Right ventricle myocardium superior (tissue), 1 donor: ENCODE data around the gene RILP. TPM values are rescaled to one million over a fixed set of nuclear protein-coding genes. Genes with fewer than 3 reads are reported as not detected.

Experiments used
- ATAC-seq: fragments of 200-7000 bp; cut with Tn5 transposase; one replicate; pipeline ENCODE4 v1.9.1; 2020; ENCODE audit warnings: mild to moderate bottlenecking; ENCODE audit not compliant: poor library complexity
- DNase-seq: peaks from one replicate; pipeline ENCODE4 v3.0.0-alpha.2; 2020
- intact Hi-C: fragments of 100-400 bp; cut with DNase I; formaldehyde crosslinking; loops from one replicate; pipeline ENCODE4 v1.11.2; 2022
- total RNA-seq: library from RNA; stranded (reverse); fragmentation: NEBNext Ultra II Directional; extraction: Animal tissue kit (Norgen Biotek cat#: 25700); gene quantifications from one replicate; pipeline ENCODE4 v1.2.1, GENCODE V29; 2021
- donor health status: DM: no; HTN: yes; CAD: no; lungs with severe emphysema.

The RILP gene
- total RNA-seq, 1 donor from 2014 or later, result 74.6 TPM

GRCh38 chr17:1617620-1618174, 32.0 kb downstream of the RILP start:
- ATAC-seq (peak; percentile 73), DNase-seq (peak; percentile 60)
- intact Hi-C loops, result no loop called here

GRCh38 chr17:1616101-1616500, 33.6 kb downstream of the RILP start:
- ATAC-seq (no peak), DNase-seq (no peak)
- intact Hi-C loops, result no loop called here

GRCh38 chr17:1612400-1612799, 37.3 kb downstream of the RILP start:
- DNase-seq, result no peak
- intact Hi-C loops, result no loop called here
- ATAC-seq, result peak; percentile 16

GRCh38 chr17:1611715-1612114, 38.0 kb downstream of the RILP start:
- ATAC-seq, result peak; percentile 59
- intact Hi-C loops, result no loop called here
- DNase-seq, result no peak

GRCh38 chr17:1608676-1609075, 41.0 kb downstream of the RILP start:
- DNase-seq, result no peak
- intact Hi-C loops, result no loop called here
- ATAC-seq, result no peak

- DNase-seq (no peak), ATAC-seq (no peak)
- intact Hi-C loops, result no loop called here
Measured at GRCh38 chr17:1607971-1608320, 41.7 kb downstream of the RILP start.

GRCh38 chr17:1606352-1606985, 43.2 kb downstream of the RILP start:
- intact Hi-C loops, result no loop called here
- DNase-seq, result no peak
- no peak for ATAC-seq

- intact Hi-C loops, result no loop called here
- DNase-seq, result no peak
- ATAC-seq, result no peak
Measured at GRCh38 chr17:1605681-1606351, 43.9 kb downstream of the RILP start.

GRCh38 chr17:1604831-1605528, 44.7 kb downstream of the RILP start:
- intact Hi-C loops, result no loop called here
- ATAC-seq, result no peak
- no peak for DNase-seq

- intact Hi-C loops, result no loop called here
- ATAC-seq, result no peak
Measured at GRCh38 chr17:1601571-1601970, 48.1 kb downstream of the RILP start.

GRCh38 chr17:1598399-1599095, 51.1 kb downstream of the RILP start:
- intact Hi-C loops, result no loop called here
- ATAC-seq (no peak), DNase-seq (no peak)

More at GRCh38 chr17:1601571-1601970, 48.1 kb downstream of the RILP start:
- no peak for DNase-seq

GRCh38 chr17:1597861-1598342, 51.8 kb downstream of the RILP start:
- DNase-seq (no peak), ATAC-seq (no peak)
- intact Hi-C loops, result no loop called here

Other genes with a start within 250 kb of the RILP start
- 613 TPM for gene YWHAE, start 249.6 kb downstream of the RILP start, total RNA-seq
- gene CRK, start 193.6 kb downstream of the RILP start, total RNA-seq, result 36.0 TPM
- gene MYO1C, start 157.2 kb downstream of the RILP start, total RNA-seq, result 182 TPM
- gene INPP5K, start 133.3 kb downstream of the RILP start, total RNA-seq, result 32.9 TPM
- 46.3 TPM for gene PITPNA, start 87.1 kb downstream of the RILP start, total RNA-seq
- 4.2 TPM for gene SLC43A2, start 21.0 kb downstream of the RILP start, total RNA-seq
- 11.2 TPM for gene SCARF1, start 4.1 kb downstream of the RILP start, total RNA-seq
- 125 TPM for gene PRPF8, start 35.0 kb upstream of the RILP start, total RNA-seq
- gene TLCD2, start 60.5 kb upstream of the RILP start, total RNA-seq, result 2.0 TPM
- gene WDR81, start 74.8 kb upstream of the RILP start, total RNA-seq, result 8.5 TPM
- gene SERPINF2, start 93.0 kb upstream of the RILP start, total RNA-seq, result 0.32 TPM
- gene SERPINF1, start 112.2 kb upstream of the RILP start, total RNA-seq, result 131 TPM
- gene SMYD4, start 180.0 kb upstream of the RILP start, total RNA-seq, result 8.6 TPM
- 54.0 TPM for gene RPA1, start 180.1 kb upstream of the RILP start, total RNA-seq